Measurements from ENCODE around the gene APBB2.
"Not testable (repeated sequence)": the region's sequence is repeated elsewhere in the genome, so short reads cannot be mapped to it uniquely, and the experiment has no call there.

The APBB2 gene

GRCh38 chr4:41095973-41096372, 118.4 kb downstream of the APBB2 start:
- DNase-seq = no peak

GRCh38 chr4:41095192-41095872, 119.0 kb downstream of the APBB2 start:
- no peak for DNase-seq

- no peak for DNase-seq
Measured at GRCh38 chr4:41092128-41092527, 122.2 kb downstream of the APBB2 start.

- DNase-seq = no peak
Measured at GRCh38 chr4:41081847-41082246, 132.5 kb downstream of the APBB2 start.

- DNase-seq = no peak
Measured at GRCh38 chr4:41080976-41081375, 133.4 kb downstream of the APBB2 start.

GRCh38 chr4:41079881-41080560, 134.3 kb downstream of the APBB2 start:
- DNase-seq = no peak

GRCh38 chr4:41077628-41078027, 136.7 kb downstream of the APBB2 start:
- DNase-seq = no peak

GRCh38 chr4:41076481-41076880, 137.9 kb downstream of the APBB2 start:
- no peak for DNase-seq

GRCh38 chr4:41074215-41074614, 140.1 kb downstream of the APBB2 start:
- no peak for DNase-seq

GRCh38 chr4:41072021-41072777, 142.1 kb downstream of the APBB2 start:
- DNase-seq = no peak

- DNase-seq = no peak
Measured at GRCh38 chr4:41070516-41071281, 143.6 kb downstream of the APBB2 start.

- DNase-seq = peak; percentile 51
Measured at GRCh38 chr4:41069838-41070237, 144.5 kb downstream of the APBB2 start.

GRCh38 chr4:41069257-41069656, 145.1 kb downstream of the APBB2 start:
- DNase-seq = peak; percentile 30

GRCh38 chr4:41067369-41067768, 147.0 kb downstream of the APBB2 start:
- no peak for DNase-seq

GRCh38 chr4:41066049-41066448, 148.3 kb downstream of the APBB2 start:
- DNase-seq = no peak

- DNase-seq = no peak
Measured at GRCh38 chr4:41065434-41066006, 148.8 kb downstream of the APBB2 start.

GRCh38 chr4:41064953-41065352, 149.4 kb downstream of the APBB2 start:
- DNase-seq = no peak

- no peak for DNase-seq
Measured at GRCh38 chr4:41061482-41062185, 152.7 kb downstream of the APBB2 start.

- no peak for DNase-seq
Measured at GRCh38 chr4:41060352-41061334, 153.7 kb downstream of the APBB2 start.

- DNase-seq = not testable (repeated sequence)
Measured at GRCh38 chr4:41059411-41059810, 154.9 kb downstream of the APBB2 start.

- no peak for DNase-seq
Measured at GRCh38 chr4:41058426-41058825, 155.9 kb downstream of the APBB2 start.
